HCT116 (cell line): ENCODE data around the gene SAMD4A.

ENCODE experiments used
- CEBPB ChIP-seq: IDR thresholded peaks from 2 replicates; pipeline ENCODE4 v1.6.1; 2012; ENCODE audit warnings: low read depth
- EZH2 ChIP-seq: fragments of 200-600 bp; sonication (generic); IDR thresholded peaks from 2 replicates; pipeline ENCODE4 v1.6.1; 2017; ENCODE audit warnings: antibody characterized with exemption, mixed run types
- EZH2phosphoT487 ChIP-seq: fragments of 200-600 bp; IDR thresholded peaks from 2 replicates; pipeline ENCODE4 v1.6.1; 2018; ENCODE audit warnings: antibody characterized with exemption, borderline replicate concordance
- POLR2A ChIP-seq: IDR thresholded peaks from 2 replicates; pipeline ENCODE4 v1.7.0; 2011; ENCODE audit warnings: borderline replicate concordance; ENCODE audit not compliant: insufficient read depth, insufficient read length; ENCODE audit errors: extremely low read depth
- POLR2AphosphoS5 ChIP-seq: IDR thresholded peaks from 2 replicates; pipeline ENCODE4 v1.6.1; 2011; ENCODE audit warnings: mild to moderate bottlenecking, low read depth, low read length, moderate library complexity
- REST ChIP-seq: IDR thresholded peaks from 2 replicates; pipeline ENCODE4 v1.6.1; 2012; ENCODE audit warnings: low read depth
- SP1 ChIP-seq: IDR thresholded peaks from 2 replicates; pipeline ENCODE4 v1.6.1; 2012; ENCODE audit warnings: low read depth
- SRF ChIP-seq: IDR thresholded peaks from 2 replicates; pipeline ENCODE4 v1.6.1; 2012; ENCODE audit warnings: low read depth
- ZFX ChIP-seq: fragments of 450-650 bp; IDR thresholded peaks from 2 replicates; pipeline ENCODE4 v1.6.1; 2017
- ZNF274 ChIP-seq: fragments of 200-500 bp; sonication (Bioruptor generic); IDR thresholded peaks from 2 replicates; pipeline ENCODE4 v1.6.1; 2014; ENCODE audit warnings: mild to moderate bottlenecking, low read depth, low read length, inconsistent platforms
- TF ChIP-seq, protein P1 (sequence below), 3 experiments: fragments of 200-600 bp in 1 of 3; sonication (generic) in 1 of 3; IDR thresholded peaks in 2 of 3; conservative IDR thresholded peaks in 1 of 3; 2 replicates each; pipeline ENCODE4 v1.5.1; 2012 to 2017; ENCODE audit warnings: low read depth in 2 of 3, low read length in 2 of 3, antibody characterized with exemption in 1 of 3, borderline replicate concordance in 1 of 3, control low read depth in 1 of 3, mild to moderate bottlenecking in 1 of 3, mixed read lengths in 1 of 3, mixed run types in 1 of 3, moderate library complexity in 1 of 3; ENCODE audit not compliant: insufficient read depth in 1 of 3
- TF ChIP-seq, protein P2 (sequence below): IDR thresholded peaks from 2 replicates; pipeline ENCODE4 v1.6.1; 2012

DNA sequence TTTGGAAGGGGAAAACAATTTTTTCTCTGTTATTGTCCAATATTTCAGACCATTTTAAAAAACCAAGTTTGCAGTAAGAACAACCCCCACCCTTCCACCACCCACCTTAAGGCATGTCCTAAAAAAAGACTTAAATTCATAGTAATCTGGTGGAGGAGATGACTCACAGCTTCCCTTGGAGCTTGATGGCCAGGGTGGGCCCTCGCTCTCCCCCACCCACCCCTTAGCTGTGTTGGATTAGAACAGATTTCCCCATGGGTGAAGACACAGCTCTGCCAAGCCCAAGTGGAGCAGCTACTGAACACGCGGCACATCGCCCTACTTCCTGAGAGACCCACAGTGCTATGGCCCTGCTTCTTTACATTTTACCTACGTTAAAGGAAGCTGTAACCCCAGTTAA is 195.4 kb downstream of the SAMD4A start:
- TF ChIP-seq CEBPB (no peak), ZFX (no peak), POLR2AphosphoS5 (no peak), SP1 (no peak), ZNF274 (no peak), POLR2A (no peak), EZH2phosphoT487 (no peak), REST (no peak), EZH2 (no peak), SRF (no peak)
- TF ChIP-seq, protein P1, sequence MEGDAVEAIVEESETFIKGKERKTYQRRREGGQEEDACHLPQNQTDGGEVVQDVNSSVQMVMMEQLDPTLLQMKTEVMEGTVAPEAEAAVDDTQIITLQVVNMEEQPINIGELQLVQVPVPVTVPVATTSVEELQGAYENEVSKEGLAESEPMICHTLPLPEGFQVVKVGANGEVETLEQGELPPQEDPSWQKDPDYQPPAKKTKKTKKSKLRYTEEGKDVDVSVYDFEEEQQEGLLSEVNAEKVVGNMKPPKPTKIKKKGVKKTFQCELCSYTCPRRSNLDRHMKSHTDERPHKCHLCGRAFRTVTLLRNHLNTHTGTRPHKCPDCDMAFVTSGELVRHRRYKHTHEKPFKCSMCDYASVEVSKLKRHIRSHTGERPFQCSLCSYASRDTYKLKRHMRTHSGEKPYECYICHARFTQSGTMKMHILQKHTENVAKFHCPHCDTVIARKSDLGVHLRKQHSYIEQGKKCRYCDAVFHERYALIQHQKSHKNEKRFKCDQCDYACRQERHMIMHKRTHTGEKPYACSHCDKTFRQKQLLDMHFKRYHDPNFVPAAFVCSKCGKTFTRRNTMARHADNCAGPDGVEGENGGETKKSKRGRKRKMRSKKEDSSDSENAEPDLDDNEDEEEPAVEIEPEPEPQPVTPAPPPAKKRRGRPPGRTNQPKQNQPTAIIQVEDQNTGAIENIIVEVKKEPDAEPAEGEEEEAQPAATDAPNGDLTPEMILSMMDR (IDR thresholded peaks at IDR 0.05 in 2 of 3, conservative IDR thresholded peaks at IDR 0.05 in 1 of 3; ENCODE audit: borderline replicate concordance in 1 of 3, insufficient read depth in 1 of 3, low read depth in 2 of 3, low read length in 2 of 3) = no peak
- TF ChIP-seq, protein P2, sequence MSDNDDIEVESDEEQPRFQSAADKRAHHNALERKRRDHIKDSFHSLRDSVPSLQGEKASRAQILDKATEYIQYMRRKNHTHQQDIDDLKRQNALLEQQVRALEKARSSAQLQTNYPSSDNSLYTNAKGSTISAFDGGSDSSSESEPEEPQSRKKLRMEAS = no peak
